Upper lobe of left lung (tissue), 4 donors: ENCODE results near the gene XYLT1.

Source experiments
- EP300 ChIP-seq, 4 donors: sonication (generic); formaldehyde crosslinking; IDR thresholded peaks; one replicate each; pipeline ENCODE4 v1.5.1; 2017; ENCODE audit warnings: antibody characterized with exemption in 4 of 4, control low read depth in 2 of 4
- POLR2A ChIP-seq, 4 donors: fragments of 450-650 bp; IDR thresholded peaks; one replicate each; pipeline ENCODE4 v1.5.1; 2016 to 2017; ENCODE audit warnings: antibody characterized with exemption in 4 of 4, mild to moderate bottlenecking in 2 of 4
- POLR2AphosphoS5 ChIP-seq, 2 donors: sonication (generic); formaldehyde crosslinking; IDR thresholded peaks; one replicate each; pipeline ENCODE4 v1.5.1; 2017; ENCODE audit warnings: antibody characterized with exemption in 2 of 2
- TF ChIP-seq, protein P1 (sequence below), 6 experiments: fragments of 450-650 bp in 4 of 6; fragments of 200-600 bp in 2 of 6; sonication (generic) in 2 of 6; IDR thresholded peaks; one replicate each; pipeline ENCODE4 v1.5.1; 2016 to 2019; ENCODE audit warnings: antibody characterized with exemption in 6 of 6

DNA sequence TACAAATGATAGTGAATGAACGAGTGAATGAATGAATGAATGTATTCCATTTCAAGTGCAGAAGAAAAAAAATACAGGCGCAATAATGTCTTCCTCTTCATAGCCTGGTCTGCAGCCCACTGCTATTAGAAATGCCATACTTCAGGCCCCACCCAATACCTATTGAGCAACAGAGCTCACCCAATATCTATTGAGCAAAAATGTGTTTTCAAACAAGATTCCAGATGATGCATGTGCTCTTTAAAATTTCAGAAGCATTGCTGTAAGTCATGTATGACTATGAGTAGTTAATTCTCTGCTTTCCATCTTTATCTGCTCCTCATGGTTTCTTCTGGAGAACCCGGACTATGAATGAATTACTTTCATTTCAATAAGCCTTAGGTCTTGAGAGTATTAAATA is 308.2 kb downstream of the XYLT1 start:
- TF ChIP-seq, protein P1, sequence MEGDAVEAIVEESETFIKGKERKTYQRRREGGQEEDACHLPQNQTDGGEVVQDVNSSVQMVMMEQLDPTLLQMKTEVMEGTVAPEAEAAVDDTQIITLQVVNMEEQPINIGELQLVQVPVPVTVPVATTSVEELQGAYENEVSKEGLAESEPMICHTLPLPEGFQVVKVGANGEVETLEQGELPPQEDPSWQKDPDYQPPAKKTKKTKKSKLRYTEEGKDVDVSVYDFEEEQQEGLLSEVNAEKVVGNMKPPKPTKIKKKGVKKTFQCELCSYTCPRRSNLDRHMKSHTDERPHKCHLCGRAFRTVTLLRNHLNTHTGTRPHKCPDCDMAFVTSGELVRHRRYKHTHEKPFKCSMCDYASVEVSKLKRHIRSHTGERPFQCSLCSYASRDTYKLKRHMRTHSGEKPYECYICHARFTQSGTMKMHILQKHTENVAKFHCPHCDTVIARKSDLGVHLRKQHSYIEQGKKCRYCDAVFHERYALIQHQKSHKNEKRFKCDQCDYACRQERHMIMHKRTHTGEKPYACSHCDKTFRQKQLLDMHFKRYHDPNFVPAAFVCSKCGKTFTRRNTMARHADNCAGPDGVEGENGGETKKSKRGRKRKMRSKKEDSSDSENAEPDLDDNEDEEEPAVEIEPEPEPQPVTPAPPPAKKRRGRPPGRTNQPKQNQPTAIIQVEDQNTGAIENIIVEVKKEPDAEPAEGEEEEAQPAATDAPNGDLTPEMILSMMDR (IDR thresholded peaks at IDR 0.05) = no peak
- no peak for TF ChIP-seq POLR2A (IDR thresholded peaks at IDR 0.05)
- TF ChIP-seq POLR2AphosphoS5 (IDR thresholded peaks at IDR 0.05) = no peak
- no peak for TF ChIP-seq EP300 (IDR thresholded peaks at IDR 0.05)
